GM10266 (cell line): ENCODE results near the gene SERINC3.

Experiments
- DNase-seq: peaks from one replicate; pipeline ENCODE4 v3.0.0; 2012; ENCODE audit errors: extremely low spot score
- CTCF ChIP-seq: IDR thresholded peaks from 2 replicates; pipeline ENCODE4 v1.5.1; 2012; ENCODE audit warnings: mild to moderate bottlenecking, low read depth; ENCODE audit not compliant: control insufficient read depth, insufficient read depth; ENCODE audit errors: missing control alignments

SERINC3 gene

GRCh38 chr20:44504402-44505307 lies 17.2 kb downstream of the SERINC3 start:
- DNase-seq, result no peak
- TF ChIP-seq CTCF, result no peak

- TF ChIP-seq CTCF, result no peak
- DNase-seq, result no peak
These were observed 18.9 kb downstream of the SERINC3 start for GRCh38 chr20:44502968-44503367.

- TF ChIP-seq CTCF, result no peak
- no peak for DNase-seq
These were observed 20.4 kb downstream of the SERINC3 start for GRCh38 chr20:44501448-44501847.

- no peak for TF ChIP-seq CTCF
These were observed 21.6 kb downstream of the SERINC3 start for GRCh38 chr20:44500221-44500620.

GRCh38 chr20:44497761-44498160 lies 24.1 kb downstream of the SERINC3 start:
- TF ChIP-seq CTCF, result no peak
- no peak for DNase-seq

More at GRCh38 chr20:44500221-44500620, 21.6 kb downstream of the SERINC3 start:
- DNase-seq, result no peak

- TF ChIP-seq CTCF, result no peak
- no peak for DNase-seq
These were observed 24.9 kb downstream of the SERINC3 start for GRCh38 chr20:44496976-44497375.

GRCh38 chr20:44495802-44496481 lies 25.9 kb downstream of the SERINC3 start:
- DNase-seq, result no peak
- TF ChIP-seq CTCF, result no peak
